H1 (cell line): ENCODE measurements around the gene GTPBP6. TPM values are rescaled to one million over a fixed set of nuclear protein-coding genes. Genes with fewer than 3 reads are reported as not detected.

Experiments
- CTCF ChIA-PET: fragments of 300-600 bp; sonication (Branson Sonifier 250); formaldehyde crosslinking; loops from one replicate; lab custom pipeline; 2021; ENCODE audit not compliant: partially characterized antibody; lab: Charles Lee
- POLR2A ChIA-PET: fragments of 300-600 bp; sonication (Branson Sonifier 250); formaldehyde crosslinking; loops from one replicate; lab custom pipeline; 2021; ENCODE audit warnings: inconsistent platforms; ENCODE audit not compliant: partially characterized antibody; lab: Charles Lee
- DNase-seq, 2 experiments: peaks; one replicate each; pipeline versions ENCODE4 v3.0.0 to v3.0.0-alpha.2; 2010 to 2022; ENCODE audit warnings: low spot score in 2 of 2, low read depth in 1 of 2, mixed read lengths in 1 of 2
- FAIRE-seq: peaks from 2 replicates; lab custom pipeline; 2011; peaks lifted over from hg19 to GRCh38; lab: Jason Lieb, UNC
- H2AFZ ChIP-seq: 2 replicates; pipeline ENCODE4 v1.8.1; 2012; ENCODE audit warnings: low read length, inconsistent platforms
- H2AK5ac ChIP-seq: 2 replicates; pipeline ENCODE4 v1.6.1; 2013; ENCODE audit warnings: low read depth, low read length
- H2BK120ac ChIP-seq: replicated peaks from 2 replicates; pipeline ENCODE3; 2013; ENCODE audit warnings: low read depth, low read length, inconsistent platforms
- H2BK12ac ChIP-seq: 2 replicates; pipeline ENCODE4 v1.6.1; 2013; ENCODE audit warnings: low read depth, low read length
- H2BK15ac ChIP-seq: 2 replicates; pipeline ENCODE4 v1.6.1; 2013; ENCODE audit warnings: low read length
- H2BK20ac ChIP-seq: 2 replicates; pipeline ENCODE4 v1.6.1; 2013; ENCODE audit warnings: low read length
- H2BK5ac ChIP-seq: 2 replicates; pipeline ENCODE4 v1.6.1; 2013; ENCODE audit warnings: low read depth, low read length
- H3K14ac ChIP-seq: 2 replicates; pipeline ENCODE4 v1.6.1; 2013; ENCODE audit warnings: inconsistent platforms; ENCODE audit not compliant: insufficient read length
- H3K18ac ChIP-seq: 2 replicates; pipeline ENCODE4 v1.6.1; 2013; ENCODE audit warnings: low read length; ENCODE audit errors: extremely low read depth
- H3K23ac ChIP-seq: 2 replicates; pipeline ENCODE4 v1.6.1; 2013; ENCODE audit warnings: inconsistent platforms; ENCODE audit not compliant: insufficient read length
- H3K23me2 ChIP-seq: 2 replicates; pipeline ENCODE4 v1.6.1; 2013; ENCODE audit warnings: low read depth, low read length
- H3K27ac ChIP-seq: 2 replicates; pipeline ENCODE4 v1.6.1; 2011; ENCODE audit warnings: low read depth, low read length, inconsistent platforms
- H3K27me3 ChIP-seq, 4 experiments: replicated peaks in 1 of 4; 1 replicate in 1 of 4; 2 replicates in 3 of 4; pipeline versions ENCODE4 v1.6.1 to v1.8.1; 2011 to 2013; ENCODE audit warnings: low read length in 3 of 4, mild to moderate bottlenecking in 3 of 4, inconsistent platforms in 2 of 4, mixed read lengths in 2 of 4, moderate library complexity in 1 of 4; ENCODE audit not compliant: control insufficient read depth in 3 of 4, insufficient read depth in 3 of 4; ENCODE audit errors: extremely low read depth in 1 of 4
- H3K36me3 ChIP-seq, 4 experiments: 2 replicates each; pipeline versions ENCODE4 v1.6.1 to v1.8.1; 2011 to 2013; ENCODE audit warnings: mild to moderate bottlenecking in 4 of 4, low read length in 3 of 4, moderate library complexity in 2 of 4, control low read depth in 1 of 4, inconsistent platforms in 1 of 4; ENCODE audit not compliant: insufficient read depth in 4 of 4, control insufficient read depth in 2 of 4
- H3K4ac ChIP-seq: replicated peaks from 2 replicates; pipeline ENCODE3; 2013; ENCODE audit warnings: low read length, low read depth, mixed read lengths, inconsistent platforms; ENCODE audit not compliant: insufficient read length
- H3K4me1 ChIP-seq, 4 experiments: replicated peaks in 1 of 4; 1 replicate in 1 of 4; 2 replicates in 3 of 4; pipeline versions ENCODE4 v1.6.1 to v1.8.1; 2011 to 2013; ENCODE audit warnings: low read length in 3 of 4, inconsistent platforms in 2 of 4, mixed read lengths in 1 of 4; ENCODE audit not compliant: insufficient read depth in 4 of 4, control insufficient read depth in 3 of 4
- H3K4me2 ChIP-seq, 2 experiments: 2 replicates each; pipeline versions ENCODE4 v1.6.1 to v1.8.1; 2011 to 2013; ENCODE audit warnings: low read depth in 2 of 2, low read length in 2 of 2, control low read depth in 1 of 2, inconsistent platforms in 1 of 2, mild to moderate bottlenecking in 1 of 2; ENCODE audit not compliant: insufficient read depth in 1 of 2
- H3K4me3 ChIP-seq, 4 experiments: fragments of 200-600, 300-600 bp in 1 of 4; sonication (generic), shearing (Covaris generic), sonication (Bioruptor Twin) in 1 of 4; 2 replicates each; pipeline versions ENCODE4 v1.5.1 to v1.8.1; 2011 to 2016; ENCODE audit warnings: low read length in 4 of 4, low read depth in 3 of 4, control low read depth in 2 of 4, inconsistent platforms in 2 of 4, mild to moderate bottlenecking in 2 of 4, mixed read lengths in 1 of 4, moderate library complexity in 1 of 4; ENCODE audit not compliant: insufficient read depth in 2 of 4; ENCODE audit errors: extremely low read depth in 1 of 4
- H3K56ac ChIP-seq: replicated peaks from 2 replicates; pipeline ENCODE3; 2013; ENCODE audit warnings: low read depth, mild to moderate bottlenecking, mixed read lengths, low read length, inconsistent platforms; ENCODE audit not compliant: insufficient read length
- H3K79me1 ChIP-seq: 2 replicates; pipeline ENCODE4 v1.6.1; 2013; ENCODE audit warnings: low read depth, low read length, control low read depth
- H3K79me2 ChIP-seq, 2 experiments: 2 replicates each; pipeline versions ENCODE4 v1.6.1 to v1.8.1; 2012 to 2013; ENCODE audit warnings: low read length in 2 of 2, mild to moderate bottlenecking in 2 of 2, inconsistent platforms in 1 of 2; ENCODE audit not compliant: insufficient read depth in 2 of 2, control insufficient read depth in 1 of 2
- H3K9ac ChIP-seq, 4 experiments: replicated peaks in 1 of 4; 1 replicate in 1 of 4; 2 replicates in 3 of 4; pipeline versions ENCODE4 v1.6.1 to v1.8.1; 2011 to 2013; ENCODE audit warnings: low read depth in 3 of 4, low read length in 3 of 4, control low read depth in 2 of 4, mild to moderate bottlenecking in 2 of 4, moderate library complexity in 2 of 4, inconsistent platforms in 1 of 4; ENCODE audit errors: extremely low read depth in 1 of 4
- H3K9me3 ChIP-seq, 2 experiments: 2 replicates each; pipeline versions ENCODE4 v1.6.1 to v1.8.1; 2012 to 2013; ENCODE audit warnings: mild to moderate bottlenecking in 2 of 2, moderate library complexity in 2 of 2, control low read depth in 1 of 2, inconsistent platforms in 1 of 2, low read depth in 1 of 2, low read length in 1 of 2, mixed read lengths in 1 of 2; ENCODE audit not compliant: insufficient read depth in 2 of 2
- H4K20me1 ChIP-seq, 2 experiments: replicated peaks in 1 of 2; 2 replicates each; pipeline versions ENCODE3 to v1.8.1; 2011 to 2013; ENCODE audit warnings: inconsistent platforms in 2 of 2, low read length in 2 of 2, mild to moderate bottlenecking in 1 of 2; ENCODE audit not compliant: insufficient read depth in 2 of 2, control insufficient read depth in 1 of 2
- H4K5ac ChIP-seq: 2 replicates; pipeline ENCODE4 v1.6.1; 2013; ENCODE audit warnings: low read length, low read depth, mixed read lengths, inconsistent platforms; ENCODE audit not compliant: insufficient read length
- H4K8ac ChIP-seq: 2 replicates; pipeline ENCODE4 v1.8.0; 2013; ENCODE audit warnings: mild to moderate bottlenecking, moderate library complexity, low read length, inconsistent platforms; ENCODE audit not compliant: insufficient read depth; ENCODE audit errors: extremely low read depth
- H4K91ac ChIP-seq: replicated peaks from 2 replicates; pipeline ENCODE3; 2013; ENCODE audit warnings: low read length, mixed read lengths, inconsistent platforms; ENCODE audit not compliant: insufficient read length
- KDM4A ChIP-seq: IDR thresholded peaks from one replicate; pipeline ENCODE4 v1.7.1; 2012; ENCODE audit warnings: low read depth, mild to moderate bottlenecking, moderate library complexity, low read length, inconsistent platforms; ENCODE audit not compliant: severe bottlenecking
- NANOG ChIP-seq: IDR thresholded peaks from 2 replicates; pipeline ENCODE4 v1.6.1; 2011; ENCODE audit warnings: low read length, low read depth, mild to moderate bottlenecking, inconsistent platforms; ENCODE audit not compliant: insufficient read depth, poor library complexity, severe bottlenecking
- POU5F1 ChIP-seq: IDR thresholded peaks from 2 replicates; pipeline ENCODE4 v1.6.1; 2011; ENCODE audit warnings: low read depth, mild to moderate bottlenecking, low read length, moderate library complexity
- SIRT6 ChIP-seq: IDR thresholded peaks from one replicate; pipeline ENCODE4 v1.7.1; 2012; ENCODE audit warnings: low read length, inconsistent platforms
- SP1 ChIP-seq: IDR thresholded peaks from 2 replicates; pipeline ENCODE4 v1.6.1; 2011; ENCODE audit warnings: low read depth, low read length
- TBP ChIP-seq: IDR thresholded peaks from 2 replicates; pipeline ENCODE4 v1.6.1; 2011; ENCODE audit warnings: low read depth, low read length, improper control_type of control experiment
- YY1 ChIP-seq: IDR thresholded peaks from 2 replicates; pipeline ENCODE4 v1.6.1; 2011; ENCODE audit warnings: low read depth, mild to moderate bottlenecking, low read length
- ZNF274 ChIP-seq: IDR thresholded peaks from 2 replicates; pipeline ENCODE4 v1.7.0; 2012; ENCODE audit warnings: low read length, borderline replicate concordance; ENCODE audit errors: extremely low read depth
- WGBS, 2 experiments: shearing (Covaris generic) in 1 of 2; methylation state at CpG; one replicate each; pipeline versions ENCODE4 v1.1.6 to v1.1.7; 2013 to 2015; ENCODE audit warnings: low lambda C conversion rate in 2 of 2, mixed read lengths in 2 of 2, inconsistent platforms in 1 of 2, low coverage in 1 of 2, missing lambda C conversion rate in 1 of 2; ENCODE audit not compliant: insufficient replicate concordance in 2 of 2, insufficient coverage in 1 of 2, insufficient read length in 1 of 2; ENCODE audit errors: extremely low coverage in 1 of 2, missing lambda C conversion rate in 1 of 2; 5-methylcytosine and 5-hydroxymethylcytosine counted together
- polyA plus RNA-seq, 7 experiments: library from polyadenylated mRNA; depleted of rRNA in 3 of 7; stranded (reverse) in 5 of 7; unstranded in 2 of 7; fragments of >200 nt in 5 of 7; fragments of 200-250 nt in 2 of 7; gene quantifications; 1 replicate in 5 of 7; 2 replicates in 1 of 7; 4 replicates in 1 of 7; pipeline versions ENCODE4 v1.2.1 to v1.2.3, GENCODE V29; 2011 to 2013; ENCODE audit warnings: missing spikeins in 2 of 7, mixed read lengths in 2 of 7
- total RNA-seq: library from RNA; stranded (reverse); fragmentation: NEBNext Ultra II Directional; extraction: Animal tissue kit (Norgen Biotek cat#: 25700); gene quantifications from 2 replicates; pipeline ENCODE4 v1.2.1, GENCODE V29; 2021
- TF ChIP-seq, protein P1 (sequence below): IDR thresholded peaks from 2 replicates; pipeline ENCODE4 v1.6.1; 2011; ENCODE audit warnings: low read depth, mild to moderate bottlenecking, low read length; ENCODE audit not compliant: insufficient read depth
- TF ChIP-seq, protein P2 (sequence below): IDR thresholded peaks from 2 replicates; pipeline ENCODE4 v1.6.1; 2011; ENCODE audit warnings: low read length, improper control_type of control experiment
- TF ChIP-seq, protein P3 (sequence below): IDR thresholded peaks from 2 replicates; pipeline ENCODE4 v1.6.1; 2012; ENCODE audit warnings: low read length, inconsistent platforms

GTPBP6 gene
- total and polyA plus RNA-seq, 2 of the 8 experiments (the other 6 are each of a cell fraction or from before 2014, with no cell fraction given), result 33.9 to 57.1 TPM

DNA sequence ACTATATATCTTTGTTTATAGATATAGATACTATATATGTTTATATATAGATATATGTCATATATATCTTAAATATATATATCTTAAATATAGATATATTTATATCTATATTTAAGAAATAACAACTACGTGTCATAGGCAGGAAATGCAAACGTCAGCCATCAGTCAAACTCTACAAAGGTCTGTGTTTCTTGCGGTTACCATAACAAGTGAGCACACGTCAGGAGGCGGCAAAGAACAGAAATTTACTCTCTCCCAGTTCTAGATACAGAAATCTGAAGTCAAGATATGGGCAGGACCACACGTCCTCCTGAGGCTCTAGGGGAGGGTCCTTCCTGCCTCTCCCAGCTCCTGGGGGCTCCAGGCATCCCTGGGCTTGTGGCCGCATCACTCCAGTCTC lies 30.9 kb downstream of the GTPBP6 start:
- no peak overlapping the region for H4K91ac ChIP-seq
- no peak overlapping the region for H2AFZ ChIP-seq
- H2BK12ac ChIP-seq, result no peak overlapping the region
- 92% methylated on average over 7 of the region's 7 CpGs; no CpG with 5 or more reads in 1 of the 2 experiments for WGBS, 2 experiments
- H3K27me3 ChIP-seq, result no peaks in the 10 kb centered on the region; a peak in 1 of 7 replicates
- no peak overlapping the region for H3K4ac ChIP-seq
- peaks cover 3% of the 10 kb centered on the region for H3K23me2 ChIP-seq
- H3K23ac ChIP-seq, result no peak overlapping the region
- FAIRE-seq (no peak), DNase-seq (no peak)
- H2BK20ac ChIP-seq, result no peak overlapping the region
- no peak overlapping the region for H2BK5ac ChIP-seq
- H3K79me1 ChIP-seq, result peaks cover 14% of the 10 kb centered on the region
- ChIA-PET POLR2A (no interaction called here), CTCF (no interaction called here)
- H3K14ac ChIP-seq, result no peak overlapping the region
- no peak overlapping the region for H4K5ac ChIP-seq
- H4K8ac ChIP-seq, result no peak overlapping the region
- H3K4me2 ChIP-seq, result no peak overlapping the region
- no peak overlapping the region for H3K9ac ChIP-seq
- no peak overlapping the region for H3K56ac ChIP-seq
- H3K79me2 ChIP-seq, result peaks cover 11 to 47% of the 10 kb centered on the region in 2 experiments
- no peak overlapping the region for H3K4me3 ChIP-seq
- H3K4me1 ChIP-seq, result peaks cover 0 to 7% (median 4%) of the 10 kb centered on the region in 4 experiments; a peak in 6 of 7 replicates
- H2BK15ac ChIP-seq, result no peak overlapping the region
- no peak overlapping the region for H3K27ac ChIP-seq
- H4K20me1 ChIP-seq, result peaks cover 23 to 28% of the 10 kb centered on the region in 2 experiments
- H3K18ac ChIP-seq, result no peak overlapping the region
- H3K36me3 ChIP-seq, result peaks cover 44 to 83% (median 72%) of the 10 kb centered on the region in 4 experiments
- H3K9me3 ChIP-seq, result peaks cover 0 to 4% of the 10 kb centered on the region in 2 experiments; a peak in 1 of 4 replicates
- H2AK5ac ChIP-seq, result no peak overlapping the region
- no peak overlapping the region for H2BK120ac ChIP-seq
- TF ChIP-seq SIRT6, result no peak
- TF ChIP-seq, protein P1, sequence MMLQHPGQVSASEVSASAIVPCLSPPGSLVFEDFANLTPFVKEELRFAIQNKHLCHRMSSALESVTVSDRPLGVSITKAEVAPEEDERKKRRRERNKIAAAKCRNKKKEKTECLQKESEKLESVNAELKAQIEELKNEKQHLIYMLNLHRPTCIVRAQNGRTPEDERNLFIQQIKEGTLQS, result no peak
- TF ChIP-seq, protein P2, sequence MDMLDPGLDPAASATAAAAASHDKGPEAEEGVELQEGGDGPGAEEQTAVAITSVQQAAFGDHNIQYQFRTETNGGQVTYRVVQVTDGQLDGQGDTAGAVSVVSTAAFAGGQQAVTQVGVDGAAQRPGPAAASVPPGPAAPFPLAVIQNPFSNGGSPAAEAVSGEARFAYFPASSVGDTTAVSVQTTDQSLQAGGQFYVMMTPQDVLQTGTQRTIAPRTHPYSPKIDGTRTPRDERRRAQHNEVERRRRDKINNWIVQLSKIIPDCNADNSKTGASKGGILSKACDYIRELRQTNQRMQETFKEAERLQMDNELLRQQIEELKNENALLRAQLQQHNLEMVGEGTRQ, result no peak
- TF ChIP-seq NANOG, result no peak
- TF ChIP-seq SP1, result no peak
- no peak for TF ChIP-seq YY1
- no peak for TF ChIP-seq POU5F1
- TF ChIP-seq TBP, result no peak
- no peak for TF ChIP-seq KDM4A
- TF ChIP-seq ZNF274, result no peak
- TF ChIP-seq, protein P3, sequence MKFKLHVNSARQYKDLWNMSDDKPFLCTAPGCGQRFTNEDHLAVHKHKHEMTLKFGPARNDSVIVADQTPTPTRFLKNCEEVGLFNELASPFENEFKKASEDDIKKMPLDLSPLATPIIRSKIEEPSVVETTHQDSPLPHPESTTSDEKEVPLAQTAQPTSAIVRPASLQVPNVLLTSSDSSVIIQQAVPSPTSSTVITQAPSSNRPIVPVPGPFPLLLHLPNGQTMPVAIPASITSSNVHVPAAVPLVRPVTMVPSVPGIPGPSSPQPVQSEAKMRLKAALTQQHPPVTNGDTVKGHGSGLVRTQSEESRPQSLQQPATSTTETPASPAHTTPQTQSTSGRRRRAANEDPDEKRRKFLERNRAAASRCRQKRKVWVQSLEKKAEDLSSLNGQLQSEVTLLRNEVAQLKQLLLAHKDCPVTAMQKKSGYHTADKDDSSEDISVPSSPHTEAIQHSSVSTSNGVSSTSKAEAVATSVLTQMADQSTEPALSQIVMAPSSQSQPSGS, result no peak
